Mucosa of rectum (tissue), 2 donors: ENCODE data around the gene AIG1.

Experiments
- H3K27ac ChIP-seq, 2 donors: one replicate each; pipeline ENCODE4 v1.7.0; 2013; ENCODE audit warnings: inconsistent platforms in 2 of 2, low read depth in 2 of 2, low read length in 2 of 2
- H3K27me3 ChIP-seq, 2 donors: one replicate each; pipeline ENCODE4 v1.7.0; 2013; ENCODE audit warnings: low read length in 2 of 2; ENCODE audit not compliant: control insufficient read depth in 2 of 2, insufficient read depth in 2 of 2
- H3K36me3 ChIP-seq, 2 donors: one replicate each; pipeline ENCODE4 v1.7.0; 2013; ENCODE audit warnings: low read length in 2 of 2; ENCODE audit not compliant: control insufficient read depth in 2 of 2, insufficient read depth in 2 of 2
- H3K4me1 ChIP-seq, 2 donors: one replicate each; pipeline ENCODE4 v1.7.0; 2013; ENCODE audit warnings: low read length in 2 of 2, mild to moderate bottlenecking in 1 of 2; ENCODE audit not compliant: control insufficient read depth in 2 of 2, insufficient read depth in 2 of 2
- H3K4me3 ChIP-seq, 2 donors: one replicate each; pipeline ENCODE4 v1.7.0; 2013; ENCODE audit warnings: low read length in 2 of 2
- H3K9ac ChIP-seq, 2 donors: one replicate each; pipeline ENCODE4 v1.7.0; 2013; ENCODE audit warnings: low read length in 2 of 2, low read depth in 1 of 2, mild to moderate bottlenecking in 1 of 2
- H3K9me3 ChIP-seq, 2 donors: one replicate each; pipeline ENCODE4 v1.7.0; 2013; ENCODE audit warnings: low read length in 2 of 2; ENCODE audit not compliant: control insufficient read depth in 2 of 2
- donor health status: healthy.
- donor health status: Normal muscosa, but diverticular disease.

AIG1 gene

DNA sequence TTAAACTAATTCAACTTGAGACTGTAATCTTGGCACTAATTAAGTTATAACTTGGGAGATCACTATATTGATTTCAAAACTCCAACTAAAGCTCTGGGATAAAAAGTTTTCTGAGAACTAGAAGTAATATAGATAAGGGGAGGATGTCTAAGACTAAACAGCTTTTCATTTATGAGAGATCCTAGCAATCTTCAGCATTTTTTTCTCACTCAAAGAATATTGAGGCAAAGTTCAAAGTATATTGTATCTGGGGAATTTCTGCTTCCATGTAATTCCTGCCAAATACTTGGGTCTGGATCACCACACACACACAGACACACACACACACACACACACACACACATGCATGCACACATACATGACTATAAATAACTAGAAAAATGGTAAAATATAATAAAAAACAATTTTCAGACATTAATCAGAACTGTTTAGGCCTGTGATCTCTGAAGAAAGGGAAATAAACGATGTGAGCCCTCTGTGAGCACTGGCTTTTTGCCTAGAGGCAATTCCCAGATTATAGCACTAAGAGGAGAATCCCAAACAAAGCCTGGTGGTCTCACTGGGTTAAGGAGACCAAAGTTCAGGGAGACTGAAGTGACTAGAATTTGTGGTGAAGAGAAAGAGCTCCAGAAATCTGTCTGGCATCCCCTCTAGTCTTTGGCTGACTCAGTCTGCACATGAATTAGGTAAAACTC lies 297.0 kb downstream of the AIG1 start:
- Histone ChIP-seq H3K9me3 (peaks cover 0 to 2% of the 10 kb centered on the region in 2 donors), H3K9ac (no peak overlapping the region), H3K4me1 (no peaks in the 10 kb centered on the region), H3K36me3 (no peaks in the 10 kb centered on the region), H3K27me3 (peaks cover 0 to 2% of the 10 kb centered on the region in 2 donors), H3K4me3 (no peak overlapping the region), H3K27ac (no peak overlapping the region)

DNA sequence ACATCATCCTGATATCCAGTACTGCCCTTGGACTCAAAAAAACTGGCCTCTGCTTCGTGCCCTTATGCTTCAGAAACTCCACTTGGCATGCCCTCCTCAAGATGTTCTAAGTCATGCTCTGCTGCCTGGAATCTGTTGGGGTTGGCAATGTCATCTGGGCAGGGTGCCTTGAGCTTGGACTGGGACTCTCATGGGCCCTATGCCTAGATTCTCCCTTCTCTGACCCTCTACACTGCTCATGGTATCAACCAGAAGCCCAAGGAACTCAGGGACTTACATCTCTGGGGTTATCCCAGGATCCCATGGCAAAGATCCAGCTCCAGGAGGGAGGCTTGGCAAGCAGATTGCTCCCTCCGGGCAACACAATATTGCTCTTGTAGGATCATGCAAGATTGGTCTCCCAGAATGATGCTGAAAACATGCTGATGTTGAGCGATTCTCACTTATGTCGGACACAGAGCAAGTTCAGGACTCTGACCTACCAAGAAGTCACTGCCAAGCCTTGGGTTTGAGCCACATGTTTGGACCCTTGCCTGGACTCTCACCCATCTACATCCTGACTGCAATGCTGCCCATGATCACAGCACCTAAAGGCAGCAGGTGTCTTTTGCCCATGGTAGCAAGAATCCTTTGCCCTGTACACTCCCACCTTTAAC lies 301.0 kb downstream of the AIG1 start:
- H3K4me1 ChIP-seq: no peaks in the 10 kb centered on the region
- peaks cover 0 to 2% of the 10 kb centered on the region in 2 donors for H3K27me3 ChIP-seq
- H3K9me3 ChIP-seq: no peaks in the 10 kb centered on the region
- H3K36me3 ChIP-seq: no peaks in the 10 kb centered on the region
- H3K27ac ChIP-seq: no peak overlapping the region
- no peak overlapping the region for H3K9ac ChIP-seq
- no peak overlapping the region for H3K4me3 ChIP-seq

DNA sequence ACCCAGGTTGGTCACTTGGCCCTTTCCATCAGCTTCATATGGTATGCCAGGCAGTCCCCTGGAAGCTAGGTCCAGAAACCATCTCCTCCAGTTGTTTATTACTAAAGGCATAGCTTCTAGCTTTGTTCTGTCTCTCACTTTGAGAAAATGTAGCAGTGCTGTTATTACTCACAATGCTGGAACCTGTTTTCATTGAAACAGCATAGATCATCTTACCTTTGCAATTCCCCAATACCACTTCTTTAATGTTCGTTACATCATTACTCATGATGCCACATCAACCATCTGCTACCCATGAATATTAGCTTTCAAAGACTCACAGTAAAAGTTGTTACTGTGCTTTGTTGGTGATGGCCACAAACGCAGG lies 301.5 kb downstream of the AIG1 start:
- no peaks in the 10 kb centered on the region for H3K36me3 ChIP-seq

DNA sequence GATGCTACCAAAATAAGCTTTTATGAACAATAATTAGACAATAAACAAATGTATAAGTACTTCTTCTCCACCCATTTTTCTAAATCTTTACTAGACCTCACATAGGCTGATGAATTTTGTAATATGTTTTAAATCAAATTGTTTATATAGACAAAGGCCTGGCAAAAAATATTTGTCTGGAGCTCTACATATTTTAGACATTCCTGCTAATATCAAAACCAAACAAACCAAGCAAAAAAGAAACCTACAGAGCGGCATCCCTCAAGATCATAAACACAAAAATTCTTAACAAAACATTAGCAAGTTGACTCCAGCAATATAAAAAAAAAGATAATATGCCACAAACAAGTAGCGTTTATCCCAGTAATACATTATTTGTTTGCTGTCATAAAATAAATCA lies 302.6 kb downstream of the AIG1 start:
- no peaks in the 10 kb centered on the region for H3K4me1 ChIP-seq
- no peak overlapping the region for H3K27ac ChIP-seq

More for the DNA sequence above, 301.5 kb downstream of the AIG1 start:
- Histone ChIP-seq H3K27me3 (peaks cover 0 to 2% of the 10 kb centered on the region in 2 donors), H3K4me1 (no peaks in the 10 kb centered on the region), H3K9me3 (no peaks in the 10 kb centered on the region), H3K4me3 (no peak overlapping the region), H3K9ac (no peak overlapping the region), H3K27ac (no peak overlapping the region)

DNA sequence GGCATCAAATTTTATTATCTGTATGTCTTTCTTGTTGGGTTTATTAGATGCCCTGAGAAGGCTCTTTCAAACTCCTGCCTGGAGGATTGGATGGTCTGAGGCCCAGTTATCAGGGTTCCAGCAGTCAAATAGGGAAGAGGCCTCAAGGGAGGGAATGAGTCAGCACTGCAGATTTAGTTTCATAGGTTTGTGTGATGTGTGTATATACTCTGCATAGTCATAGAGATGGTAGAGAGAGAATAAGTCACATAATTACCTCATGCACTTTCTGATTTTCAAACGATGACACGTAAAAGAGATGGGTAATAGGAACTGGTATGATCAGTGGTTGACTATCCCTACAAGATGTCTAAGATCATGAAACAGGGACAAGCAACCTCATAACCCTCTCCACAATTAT lies 307.7 kb downstream of the AIG1 start:
- no peak overlapping the region for H3K9ac ChIP-seq
- H3K9me3 ChIP-seq: no peaks in the 10 kb centered on the region
- H3K4me3 ChIP-seq: no peak overlapping the region

More for the DNA sequence above, 302.6 kb downstream of the AIG1 start:
- Histone ChIP-seq H3K27me3 (peaks cover 0 to 2% of the 10 kb centered on the region in 2 donors), H3K9me3 (no peaks in the 10 kb centered on the region), H3K4me3 (no peak overlapping the region), H3K36me3 (no peaks in the 10 kb centered on the region), H3K9ac (no peak overlapping the region)

DNA sequence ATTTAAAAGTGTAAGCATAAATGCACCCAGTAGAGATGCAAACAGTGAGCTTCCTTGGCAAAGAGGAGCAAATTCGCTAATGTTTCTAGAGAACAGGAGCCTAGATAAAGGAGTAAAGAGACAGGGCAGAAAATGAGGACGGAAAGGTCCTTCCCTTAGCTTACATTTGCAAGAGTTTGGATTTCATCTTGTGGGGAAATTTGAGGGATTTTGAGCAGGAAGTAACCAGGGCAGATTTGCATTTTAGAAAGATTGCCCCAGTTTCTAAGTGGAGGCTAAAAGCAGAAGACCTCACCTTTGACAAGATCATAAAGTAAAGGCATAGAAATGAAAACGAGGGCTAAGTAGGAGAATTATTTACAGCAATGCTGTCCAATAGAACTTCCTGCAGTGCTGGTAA lies 309.3 kb downstream of the AIG1 start:
- no peaks in the 10 kb centered on the region for H3K9me3 ChIP-seq
- H3K36me3 ChIP-seq: no peaks in the 10 kb centered on the region
- no peak overlapping the region for H3K4me3 ChIP-seq
- H3K4me1 ChIP-seq: no peaks in the 10 kb centered on the region
- no peak overlapping the region for H3K9ac ChIP-seq
- H3K27me3 ChIP-seq: no peaks in the 10 kb centered on the region
- no peak overlapping the region for H3K27ac ChIP-seq

More for the DNA sequence above, 307.7 kb downstream of the AIG1 start:
- Histone ChIP-seq H3K27me3 (no peaks in the 10 kb centered on the region), H3K36me3 (no peaks in the 10 kb centered on the region), H3K27ac (no peak overlapping the region), H3K4me1 (no peaks in the 10 kb centered on the region)

DNA sequence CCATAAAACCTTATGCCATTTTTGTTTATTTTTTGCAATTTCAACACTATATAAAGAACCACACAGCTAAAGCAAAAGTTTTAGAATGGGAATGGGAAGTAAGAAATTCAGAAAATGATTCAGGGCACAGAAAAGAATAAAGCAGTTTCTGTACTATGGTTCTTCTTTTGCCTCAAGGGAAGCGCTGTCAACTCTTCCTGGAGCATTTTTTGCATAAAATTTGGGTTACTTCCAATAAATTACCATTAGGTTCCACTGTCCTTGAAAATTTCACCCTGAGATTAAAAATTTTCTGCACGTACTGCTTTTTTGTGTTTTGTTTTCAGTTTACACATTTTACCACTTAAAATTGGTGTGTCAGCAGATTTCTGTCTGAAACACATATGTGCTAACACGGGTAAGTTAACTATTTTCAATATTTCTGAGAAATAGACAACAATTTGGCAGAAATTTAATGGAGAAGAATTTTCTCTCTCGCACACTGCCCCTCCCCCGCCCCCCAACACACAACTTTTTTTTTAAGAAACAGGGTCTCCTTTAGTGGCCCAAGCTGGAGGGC lies 310.2 kb downstream of the AIG1 start:
- Histone ChIP-seq H3K27ac (no peak overlapping the region), H3K27me3 (no peaks in the 10 kb centered on the region), H3K4me1 (no peaks in the 10 kb centered on the region), H3K9me3 (no peaks in the 10 kb centered on the region), H3K36me3 (no peaks in the 10 kb centered on the region), H3K9ac (no peak overlapping the region), H3K4me3 (no peak overlapping the region)

DNA sequence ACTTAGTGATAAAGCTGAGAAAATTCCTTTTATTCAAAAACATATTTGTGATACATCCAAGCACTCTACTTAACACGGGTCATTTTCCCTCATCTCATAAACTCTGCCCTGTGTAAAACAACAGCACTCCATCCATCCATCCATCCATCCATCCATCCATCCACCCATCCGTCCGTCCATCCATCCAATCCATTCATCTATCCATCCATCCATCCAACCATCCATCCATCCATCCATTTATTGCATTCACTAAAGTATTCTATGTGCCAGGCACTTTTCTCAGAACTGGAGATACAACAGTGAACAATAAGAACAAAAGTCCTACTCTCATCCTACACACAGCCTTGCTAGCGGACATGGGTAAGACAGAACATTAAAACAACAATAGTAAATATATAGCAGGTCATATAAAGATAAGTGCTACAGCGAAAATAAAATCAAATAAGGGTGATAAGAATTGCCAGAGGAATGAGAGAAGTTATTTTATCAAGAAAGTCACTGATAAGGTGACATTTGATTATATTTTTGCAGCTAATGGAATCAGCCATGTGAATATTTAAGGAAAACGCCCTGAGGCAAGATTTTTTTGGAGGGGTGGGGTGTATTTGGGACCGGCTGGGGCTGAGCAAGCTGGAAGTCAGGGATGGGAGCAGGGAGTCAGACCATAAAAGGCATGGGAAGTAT lies 311.7 kb downstream of the AIG1 start:
- Histone ChIP-seq H3K9ac (no peak overlapping the region), H3K36me3 (no peaks in the 10 kb centered on the region), H3K4me1 (no peaks in the 10 kb centered on the region), H3K27ac (no peak overlapping the region), H3K9me3 (no peaks in the 10 kb centered on the region), H3K4me3 (no peak overlapping the region), H3K27me3 (no peaks in the 10 kb centered on the region)

DNA sequence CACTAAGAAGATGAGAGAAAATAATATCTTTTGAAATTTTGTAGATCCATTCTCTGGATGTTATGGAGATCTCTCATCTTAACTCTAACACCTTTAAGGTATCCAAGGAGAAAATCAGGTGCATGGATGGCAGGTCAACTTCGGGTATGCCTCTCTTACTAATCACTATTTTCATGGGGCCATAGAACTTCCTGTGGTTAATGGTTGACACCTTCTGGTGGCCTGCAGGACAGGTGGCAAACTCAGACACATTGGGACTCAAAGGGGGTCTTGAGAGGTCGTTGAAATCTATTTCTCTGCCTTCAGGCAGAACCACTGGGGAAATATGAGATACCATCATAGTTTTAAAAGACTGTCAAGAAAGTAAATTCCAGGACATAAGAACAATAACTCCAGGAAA lies 313.3 kb downstream of the AIG1 start:
- Histone ChIP-seq H3K27ac (no peak overlapping the region), H3K4me1 (no peaks in the 10 kb centered on the region), H3K9me3 (no peaks in the 10 kb centered on the region), H3K36me3 (no peaks in the 10 kb centered on the region), H3K4me3 (no peak overlapping the region), H3K9ac (no peak overlapping the region), H3K27me3 (no peaks in the 10 kb centered on the region)

DNA sequence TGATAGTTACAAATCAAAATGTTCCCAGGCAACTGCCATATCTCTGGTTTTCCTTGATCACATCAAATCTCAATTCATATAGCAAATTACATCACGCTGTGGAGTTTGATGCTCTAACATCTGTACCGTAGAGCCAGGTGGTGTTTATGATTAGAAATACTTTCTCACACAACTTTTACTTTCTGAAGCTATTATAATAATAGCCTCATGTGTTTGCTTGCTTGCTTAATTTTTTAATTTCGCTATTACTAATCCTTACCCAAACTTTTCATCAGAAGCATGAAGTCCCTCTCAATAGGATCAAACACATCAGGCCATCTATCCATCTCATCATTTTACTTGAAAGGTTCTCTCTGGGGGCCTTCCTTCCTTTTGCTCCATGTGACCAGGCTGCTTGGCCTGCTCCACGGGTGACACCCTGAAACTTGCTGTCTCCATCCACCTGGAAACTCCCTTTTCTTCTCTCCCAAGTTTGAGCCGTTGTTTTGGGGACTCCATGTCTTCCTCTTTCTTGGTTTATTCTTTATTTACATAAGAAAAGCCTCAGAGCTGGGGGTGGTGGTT lies 314.4 kb downstream of the AIG1 start:
- Histone ChIP-seq H3K4me3 (no peak overlapping the region), H3K9ac (no peak overlapping the region), H3K4me1 (no peaks in the 10 kb centered on the region), H3K27ac (no peak overlapping the region), H3K36me3 (no peaks in the 10 kb centered on the region), H3K27me3 (no peaks in the 10 kb centered on the region), H3K9me3 (no peaks in the 10 kb centered on the region)
